ENCODE measurements around the gene CCT4. TPM values are rescaled to one million over a fixed set of nuclear protein-coding genes. Genes with fewer than 3 reads are reported as not detected.

CCT4 gene
- total and polyA plus RNA-seq, 9 donors = 108 to 127 (median 119) TPM

Other genes with a start within 250 kb of the CCT4 start
- 5.3 TPM for gene FAM161A, start 34.6 kb downstream of the CCT4 start, total RNA-seq
- 10 to 100 TPM in 3 of 8 donors, 1 to 10 TPM in 5; 7.0 to 14.3 (median 8.8) TPM for gene FAM161A, start 34.6 kb downstream of the CCT4 start, polyA plus RNA-seq (ENCODE audit: insufficient read depth in 1 of 8, insufficient read length in 8 of 8, low replicate concordance in 1 of 8)
- 54.2 TPM for gene COMMD1, start 17.0 kb upstream of the CCT4 start, total RNA-seq
- 10 to 100 TPM; 48.6 to 76.8 (median 63.2) TPM for gene COMMD1, start 17.0 kb upstream of the CCT4 start, polyA plus RNA-seq (ENCODE audit: insufficient read depth in 1 of 8, insufficient read length in 8 of 8, low replicate concordance in 1 of 8)

Data from muscle of leg (tissue), 9 donors.